Mesendoderm (in vitro differentiated cells): ENCODE data around the gene ITPR2.

Source experiments
- DNase-seq: peaks from one replicate; pipeline ENCODE4 v3.0.0; 2013
- H2AK5ac ChIP-seq: 2 replicates; pipeline ENCODE4 v1.6.1; 2013; ENCODE audit warnings: low read length, inconsistent platforms
- H2BK120ac ChIP-seq: 2 replicates; pipeline ENCODE4 v1.6.1; 2013; ENCODE audit warnings: low read depth, mild to moderate bottlenecking, low read length, moderate library complexity, mixed read lengths
- H2BK15ac ChIP-seq: replicated peaks from 2 replicates; pipeline ENCODE4 v1.6.1; 2013; ENCODE audit warnings: low read depth, mild to moderate bottlenecking, moderate library complexity
- H2BK5ac ChIP-seq: 2 replicates; pipeline ENCODE4 v1.6.1; 2013; ENCODE audit warnings: low read length, inconsistent platforms
- H3K18ac ChIP-seq: 2 replicates; pipeline ENCODE4 v1.6.1; 2013; ENCODE audit warnings: mild to moderate bottlenecking, low read length, mixed read lengths
- H3K23ac ChIP-seq: one replicate; pipeline ENCODE4 v1.6.1; 2013; ENCODE audit warnings: low read length
- H3K27ac ChIP-seq: 2 replicates; pipeline ENCODE4 v1.5.1; 2013; ENCODE audit warnings: low read depth, mild to moderate bottlenecking, inconsistent platforms, low read length, moderate library complexity
- H3K27me3 ChIP-seq: 2 replicates; pipeline ENCODE4 v1.6.1; 2013; ENCODE audit warnings: low read length, control low read depth, mild to moderate bottlenecking, inconsistent platforms; ENCODE audit not compliant: insufficient read depth, poor library complexity
- H3K36me3 ChIP-seq: 2 replicates; pipeline ENCODE4 v1.6.1; 2013; ENCODE audit warnings: low read length, inconsistent platforms; ENCODE audit not compliant: control insufficient read depth, insufficient read depth
- H3K4ac ChIP-seq: one replicate; pipeline ENCODE4 v1.6.1; 2013; ENCODE audit warnings: low read depth, mild to moderate bottlenecking, low read length, moderate library complexity
- H3K4me1 ChIP-seq: 2 replicates; pipeline ENCODE4 v1.6.1; 2013; ENCODE audit warnings: low read depth, low read length, inconsistent platforms; ENCODE audit not compliant: control insufficient read depth
- H3K4me2 ChIP-seq: 2 replicates; pipeline ENCODE4 v1.6.1; 2013; ENCODE audit warnings: low read length
- H3K4me3 ChIP-seq: 2 replicates; pipeline ENCODE4 v1.5.1; 2013; ENCODE audit warnings: mild to moderate bottlenecking, low read length
- H3K56ac ChIP-seq: one replicate; pipeline ENCODE4 v1.6.1; 2013; ENCODE audit warnings: low read length
- H3K79me1 ChIP-seq: 2 replicates; pipeline ENCODE4 v1.6.1; 2013; ENCODE audit warnings: low read length, inconsistent platforms
- H3K79me2 ChIP-seq: 2 replicates; pipeline ENCODE4 v1.6.1; 2013; ENCODE audit warnings: mild to moderate bottlenecking, low read length; ENCODE audit not compliant: control insufficient read depth, insufficient read depth
- H3K9ac ChIP-seq: 2 replicates; pipeline ENCODE4 v1.6.1; 2013; ENCODE audit warnings: low read length, inconsistent platforms
- H4K5ac ChIP-seq: one replicate; pipeline ENCODE4 v1.6.1; 2013; ENCODE audit warnings: low read length
- H4K8ac ChIP-seq: one replicate; pipeline ENCODE4 v1.6.1; 2013; ENCODE audit warnings: low read depth, mild to moderate bottlenecking, control low read depth, low read length, moderate library complexity
- WGBS: extraction: QIAGEN DNeasy Blood & Tissue Kit; methylation state at CpG from one replicate; pipeline ENCODE4 v1.1.7; 2013; ENCODE audit warnings: low lambda C conversion rate, missing lambda C conversion rate; ENCODE audit not compliant: insufficient coverage; ENCODE audit errors: extremely low coverage; 5-methylcytosine and 5-hydroxymethylcytosine counted together

Gene ITPR2

DNA sequence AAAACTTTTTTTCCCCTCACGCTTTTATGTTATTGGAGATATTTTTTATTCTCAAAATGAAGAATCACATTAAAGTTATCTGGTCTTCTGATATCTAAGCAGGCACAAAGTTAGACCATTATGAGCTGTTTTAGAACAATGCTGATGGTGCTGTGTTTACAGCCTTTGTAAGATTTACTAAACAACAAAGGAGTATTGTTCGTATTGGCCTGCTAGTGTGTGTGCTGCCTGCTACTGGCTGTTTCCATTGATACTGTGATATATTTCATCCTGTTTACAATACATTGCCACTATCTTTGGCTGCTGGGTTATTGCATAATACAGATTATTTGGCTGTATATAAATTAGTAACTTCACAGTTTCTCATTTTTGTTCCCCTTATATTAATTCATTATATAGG, 220.8 kb downstream of the ITPR2 start:
- Histone ChIP-seq H2AK5ac (no peak overlapping the region), H4K8ac (no peak overlapping the region), H2BK120ac (no peak overlapping the region), H3K23ac (no peak overlapping the region), H3K4ac (no peak overlapping the region), H3K9ac (no peak overlapping the region), H3K18ac (no peak overlapping the region), H3K4me2 (no peak overlapping the region), H3K79me2 (no peaks in the 10 kb centered on the region), H3K36me3 (no peaks in the 10 kb centered on the region), H3K4me1 (no peaks in the 10 kb centered on the region), H2BK15ac (no peak overlapping the region), H3K27ac (no peak overlapping the region), H2BK5ac (no peak overlapping the region), H3K4me3 (no peak overlapping the region), H3K27me3 (no peaks in the 10 kb centered on the region), H3K56ac (no peak overlapping the region), H4K5ac (no peak overlapping the region), H3K79me1 (no peaks in the 10 kb centered on the region)
- WGBS = no CpG with 5 or more reads among the region's 2 CpGs
- DNase-seq = no peak

DNA sequence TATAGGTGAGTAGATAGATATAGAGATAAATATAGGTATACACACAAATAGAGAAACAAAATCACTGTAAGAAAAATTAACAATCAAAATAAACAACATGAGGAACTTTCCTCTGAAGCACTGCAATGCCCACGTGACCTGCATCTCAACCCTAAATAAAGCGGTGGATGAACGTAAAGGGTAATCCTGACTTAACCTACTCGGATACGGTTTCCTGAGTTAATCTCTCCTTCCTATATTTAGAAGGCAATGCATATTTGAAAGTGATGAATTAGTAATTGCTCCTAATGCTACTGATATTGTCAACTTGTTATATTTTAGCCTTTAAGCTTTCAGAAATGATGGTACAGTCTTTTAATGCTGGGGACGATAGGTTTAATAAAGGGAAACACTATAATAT, 221.4 kb downstream of the ITPR2 start:
- Histone ChIP-seq H2BK5ac (no peak overlapping the region), H3K4ac (no peak overlapping the region), H3K9ac (no peak overlapping the region), H3K23ac (no peak overlapping the region), H3K27ac (no peak overlapping the region), H3K79me1 (no peaks in the 10 kb centered on the region), H3K4me1 (no peaks in the 10 kb centered on the region), H2AK5ac (no peak overlapping the region), H3K4me2 (no peak overlapping the region), H3K79me2 (no peaks in the 10 kb centered on the region), H4K5ac (no peak overlapping the region), H3K56ac (no peak overlapping the region), H3K27me3 (no peaks in the 10 kb centered on the region), H3K18ac (no peak overlapping the region), H3K4me3 (no peak overlapping the region), H2BK120ac (no peak overlapping the region), H2BK15ac (no peak overlapping the region), H3K36me3 (no peaks in the 10 kb centered on the region), H4K8ac (no peak overlapping the region)
- DNase-seq = no peak
- WGBS = no CpG with 5 or more reads among the region's 6 CpGs

DNA sequence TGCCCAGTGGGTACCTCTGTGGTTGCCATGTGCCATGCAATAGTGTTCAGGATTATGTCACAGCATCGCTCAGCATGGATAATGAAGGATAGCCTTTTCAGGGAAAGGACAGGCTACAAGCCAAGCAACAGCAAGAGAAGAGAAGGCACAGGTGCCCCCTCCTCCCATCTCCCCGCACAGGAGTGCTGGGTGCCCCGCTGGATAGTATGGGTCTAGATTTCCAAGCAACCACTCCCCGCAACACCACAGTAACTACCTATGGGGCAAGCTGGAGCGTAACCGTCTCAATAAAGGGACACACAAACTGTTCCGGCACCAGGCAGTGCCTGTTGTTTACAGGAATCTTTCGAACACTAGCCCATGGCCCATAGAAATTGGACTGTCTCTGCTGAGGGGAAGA, 222.2 kb downstream of the ITPR2 start:
- Histone ChIP-seq H2BK15ac (no peak overlapping the region), H2AK5ac (no peak overlapping the region), H4K5ac (no peak overlapping the region), H3K79me2 (no peaks in the 10 kb centered on the region), H3K36me3 (no peaks in the 10 kb centered on the region), H3K56ac (no peak overlapping the region), H3K4me1 (no peaks in the 10 kb centered on the region), H3K23ac (no peak overlapping the region), H3K27ac (no peak overlapping the region), H3K79me1 (no peaks in the 10 kb centered on the region), H3K27me3 (no peaks in the 10 kb centered on the region), H3K4ac (no peak overlapping the region), H2BK5ac (no peak overlapping the region), H3K4me2 (no peak overlapping the region), H3K9ac (no peak overlapping the region), H3K4me3 (no peak overlapping the region), H4K8ac (no peak overlapping the region), H3K18ac (no peak overlapping the region), H2BK120ac (no peak overlapping the region)
- DNase-seq = no peak
- WGBS = no CpG with 5 or more reads among the region's 8 CpGs

DNA sequence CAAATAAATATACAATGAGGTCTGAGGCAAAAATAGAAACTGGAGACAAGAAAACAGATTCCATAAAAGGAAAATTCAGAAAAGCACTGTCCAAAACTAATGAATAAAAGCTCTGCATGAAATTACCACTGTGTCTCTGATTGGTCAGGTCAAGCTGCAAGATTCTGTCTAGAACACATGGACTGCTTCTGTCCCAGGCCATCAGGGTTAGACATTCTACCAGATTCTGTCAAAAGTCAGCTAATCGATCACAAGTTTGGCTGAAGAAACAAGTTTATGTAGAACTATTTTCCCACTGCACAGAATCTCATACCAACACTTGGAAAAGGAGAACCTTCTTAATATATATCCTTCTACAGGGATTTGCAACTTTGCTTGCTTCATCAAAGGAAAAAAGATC, 223.0 kb downstream of the ITPR2 start:
- no peaks in the 10 kb centered on the region for H3K4me1 ChIP-seq
- H4K8ac ChIP-seq = no peak overlapping the region
- H4K5ac ChIP-seq = no peak overlapping the region
- DNase-seq = no peak
- H3K4me2 ChIP-seq = no peak overlapping the region
- H3K56ac ChIP-seq = no peak overlapping the region
- H2AK5ac ChIP-seq = no peak overlapping the region
- H2BK15ac ChIP-seq = no peak overlapping the region
- H3K79me1 ChIP-seq = no peaks in the 10 kb centered on the region
- H3K27me3 ChIP-seq = no peaks in the 10 kb centered on the region
- H3K9ac ChIP-seq = no peak overlapping the region
- H3K79me2 ChIP-seq = no peaks in the 10 kb centered on the region
- H3K23ac ChIP-seq = no peak overlapping the region
- no peak overlapping the region for H2BK120ac ChIP-seq
- H3K27ac ChIP-seq = no peak overlapping the region
- no CpG with 5 or more reads among the region's 1 CpG for WGBS
- H3K4ac ChIP-seq = no peak overlapping the region
- H2BK5ac ChIP-seq = no peak overlapping the region
- no peak overlapping the region for H3K4me3 ChIP-seq
- H3K18ac ChIP-seq = no peak overlapping the region
- no peaks in the 10 kb centered on the region for H3K36me3 ChIP-seq

DNA sequence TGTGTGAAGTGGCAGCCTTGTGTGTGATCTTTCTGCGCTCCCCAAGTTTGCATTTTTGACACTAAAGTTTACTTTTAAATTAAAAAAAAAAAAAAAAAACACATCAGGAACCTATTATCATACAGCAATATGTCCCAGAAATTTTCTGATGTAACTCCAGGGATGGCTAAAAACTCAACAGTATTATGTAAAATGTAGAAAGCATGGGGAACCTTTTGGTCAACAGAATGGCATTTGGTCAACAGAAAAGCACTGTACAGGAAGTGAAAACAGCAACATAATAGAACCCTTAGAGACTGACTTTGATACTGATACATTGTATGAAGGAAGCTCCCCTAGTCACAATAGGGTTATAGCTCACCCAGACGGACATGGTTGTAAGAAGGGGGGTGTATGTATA, 224.3 kb downstream of the ITPR2 start:
- H4K8ac ChIP-seq = no peak overlapping the region

DNA sequence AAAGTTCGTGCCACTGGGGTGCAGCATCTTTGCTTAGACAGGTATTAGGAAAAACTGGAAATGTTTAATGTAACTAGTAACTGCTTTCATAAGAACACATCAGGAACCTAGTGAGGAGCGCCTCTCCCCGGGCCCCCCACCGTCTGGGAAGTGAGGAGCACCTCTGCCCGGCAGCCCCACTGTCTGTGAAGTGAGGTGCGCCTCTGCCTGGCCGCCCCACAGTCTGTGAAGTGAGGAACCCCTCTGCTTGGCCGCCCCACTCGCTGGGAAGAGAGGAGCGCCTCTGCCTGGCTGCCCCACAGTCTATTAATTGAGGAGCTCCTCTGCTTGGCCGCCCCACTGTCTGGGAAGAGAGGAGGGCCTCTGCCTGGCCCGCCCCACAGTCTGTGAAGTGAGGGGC, 224.7 kb downstream of the ITPR2 start:
- no peak for DNase-seq
- no peaks in the 10 kb centered on the region for H3K4me1 ChIP-seq
- no peak overlapping the region for H2BK5ac ChIP-seq
- no peak overlapping the region for H4K8ac ChIP-seq
- H3K4ac ChIP-seq = no peak overlapping the region
- WGBS = no CpG with 5 or more reads among the region's 12 CpGs
- H3K18ac ChIP-seq = no peak overlapping the region
- H3K36me3 ChIP-seq = no peaks in the 10 kb centered on the region
- no peak overlapping the region for H2AK5ac ChIP-seq
- no peak overlapping the region for H4K5ac ChIP-seq
- no peaks in the 10 kb centered on the region for H3K79me2 ChIP-seq
- no peaks in the 10 kb centered on the region for H3K79me1 ChIP-seq
- no peak overlapping the region for H3K4me3 ChIP-seq
- no peak overlapping the region for H3K4me2 ChIP-seq
- no peak overlapping the region for H3K27ac ChIP-seq
- no peaks in the 10 kb centered on the region for H3K27me3 ChIP-seq
- no peak overlapping the region for H3K23ac ChIP-seq
- no peak overlapping the region for H2BK15ac ChIP-seq
- no peak overlapping the region for H2BK120ac ChIP-seq
- H3K56ac ChIP-seq = no peak overlapping the region
- H3K9ac ChIP-seq = no peak overlapping the region

More for the DNA sequence above, 224.3 kb downstream of the ITPR2 start:
- H3K18ac ChIP-seq = no peak overlapping the region
- no peaks in the 10 kb centered on the region for H3K4me1 ChIP-seq
- no peak overlapping the region for H3K9ac ChIP-seq
- no peaks in the 10 kb centered on the region for H3K27me3 ChIP-seq
- no peak overlapping the region for H3K4me2 ChIP-seq
- no peak overlapping the region for H3K4ac ChIP-seq
- no peak overlapping the region for H2BK120ac ChIP-seq
- no peak overlapping the region for H2BK5ac ChIP-seq
- no peaks in the 10 kb centered on the region for H3K79me1 ChIP-seq
- no peaks in the 10 kb centered on the region for H3K79me2 ChIP-seq
- H4K5ac ChIP-seq = no peak overlapping the region
- no peak overlapping the region for H2BK15ac ChIP-seq
- H3K56ac ChIP-seq = no peak overlapping the region
- DNase-seq = no peak
- H2AK5ac ChIP-seq = no peak overlapping the region
- H3K27ac ChIP-seq = no peak overlapping the region
- no peak overlapping the region for H3K4me3 ChIP-seq
- H3K36me3 ChIP-seq = no peaks in the 10 kb centered on the region
- WGBS = no CpG with 5 or more reads among the region's 2 CpGs
- no peak overlapping the region for H3K23ac ChIP-seq
